ENCODE results near the gene FOXQ1.

DNA sequence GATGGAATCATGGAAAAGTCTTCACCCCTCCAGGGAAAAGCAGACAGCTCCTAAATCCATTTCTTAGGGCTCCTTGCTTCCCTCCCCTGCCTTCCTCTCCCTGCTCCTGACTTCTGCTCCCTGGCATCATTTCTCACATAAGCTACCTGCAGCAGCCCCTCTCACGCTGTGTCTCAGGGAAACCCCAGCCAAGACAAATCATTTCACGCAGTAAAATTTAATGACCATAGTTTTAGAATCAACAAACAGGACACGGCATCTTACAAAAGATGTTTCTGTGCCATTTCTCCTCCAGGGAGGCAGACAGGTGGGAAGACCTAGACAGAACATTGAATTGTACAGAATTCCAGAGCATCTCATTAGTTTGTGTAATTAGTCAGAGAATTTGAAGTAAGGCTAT lies 16.5 kb upstream of the FOXQ1 start:
- TF ChIP-seq EZH2 (IDR thresholded peaks at IDR 0.05; ENCODE audit: borderline replicate concordance, low read depth, low read length, severe bottlenecking), result no peak
- TF ChIP-seq, protein P1, sequence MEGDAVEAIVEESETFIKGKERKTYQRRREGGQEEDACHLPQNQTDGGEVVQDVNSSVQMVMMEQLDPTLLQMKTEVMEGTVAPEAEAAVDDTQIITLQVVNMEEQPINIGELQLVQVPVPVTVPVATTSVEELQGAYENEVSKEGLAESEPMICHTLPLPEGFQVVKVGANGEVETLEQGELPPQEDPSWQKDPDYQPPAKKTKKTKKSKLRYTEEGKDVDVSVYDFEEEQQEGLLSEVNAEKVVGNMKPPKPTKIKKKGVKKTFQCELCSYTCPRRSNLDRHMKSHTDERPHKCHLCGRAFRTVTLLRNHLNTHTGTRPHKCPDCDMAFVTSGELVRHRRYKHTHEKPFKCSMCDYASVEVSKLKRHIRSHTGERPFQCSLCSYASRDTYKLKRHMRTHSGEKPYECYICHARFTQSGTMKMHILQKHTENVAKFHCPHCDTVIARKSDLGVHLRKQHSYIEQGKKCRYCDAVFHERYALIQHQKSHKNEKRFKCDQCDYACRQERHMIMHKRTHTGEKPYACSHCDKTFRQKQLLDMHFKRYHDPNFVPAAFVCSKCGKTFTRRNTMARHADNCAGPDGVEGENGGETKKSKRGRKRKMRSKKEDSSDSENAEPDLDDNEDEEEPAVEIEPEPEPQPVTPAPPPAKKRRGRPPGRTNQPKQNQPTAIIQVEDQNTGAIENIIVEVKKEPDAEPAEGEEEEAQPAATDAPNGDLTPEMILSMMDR (IDR thresholded peaks at IDR 0.05; ENCODE audit: borderline replicate concordance, extremely low read depth, low read length, poor library complexity, severe bottlenecking), result no peak

Data from DND-41 (cell line).